GM21786 (cell line): ENCODE results near the gene MYCBPAP.

Experiments used
- ATAC-seq: cut with Tn5 transposase; IDR thresholded peaks from one replicate; pipeline ENCODE4 v1.9.1; 2021; ENCODE audit not compliant: unreplicated experiment

Gene MYCBPAP

DNA sequence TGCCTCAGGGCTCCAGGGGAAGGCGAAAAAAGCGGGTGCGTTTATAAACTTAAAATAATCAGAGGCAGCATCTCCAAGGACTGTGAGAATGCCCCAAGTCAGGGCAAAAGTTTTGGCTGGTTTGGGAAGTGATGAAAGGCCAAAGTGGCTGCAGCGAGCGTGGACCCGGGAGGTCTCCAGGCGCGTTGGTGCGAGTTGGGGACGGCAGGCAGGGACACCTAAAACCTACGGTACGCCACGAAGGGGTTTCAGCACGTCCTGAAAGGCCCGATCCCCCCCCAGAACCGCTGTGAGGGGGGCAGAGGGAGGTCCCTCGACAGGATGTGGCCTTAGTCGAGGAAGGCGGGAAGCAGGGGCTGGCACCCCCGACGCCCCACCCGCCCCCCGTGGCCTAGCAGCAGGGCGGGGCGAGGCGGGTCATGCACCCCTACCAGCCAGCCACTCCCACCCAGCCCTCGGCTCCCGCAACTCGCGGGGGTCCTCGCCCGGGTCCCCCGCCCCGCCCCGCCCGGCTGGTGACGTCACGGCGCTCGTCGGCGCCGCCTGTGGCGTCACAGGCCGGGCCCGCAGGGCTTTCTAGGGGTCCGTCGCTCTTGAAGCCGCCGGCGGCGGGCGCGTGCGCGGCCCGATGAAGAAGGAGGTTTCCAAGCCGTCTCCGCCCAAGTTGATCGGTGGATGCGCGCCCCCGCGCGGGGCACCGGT, at the start of gene MYCBPAP:
Gene MYCBPAP (plus strand): TSS at position 569 of the 702 bp plus-strand sequence. CDS start 236 bp downstream, outside the sequence.
- no peak for ATAC-seq

DNA sequence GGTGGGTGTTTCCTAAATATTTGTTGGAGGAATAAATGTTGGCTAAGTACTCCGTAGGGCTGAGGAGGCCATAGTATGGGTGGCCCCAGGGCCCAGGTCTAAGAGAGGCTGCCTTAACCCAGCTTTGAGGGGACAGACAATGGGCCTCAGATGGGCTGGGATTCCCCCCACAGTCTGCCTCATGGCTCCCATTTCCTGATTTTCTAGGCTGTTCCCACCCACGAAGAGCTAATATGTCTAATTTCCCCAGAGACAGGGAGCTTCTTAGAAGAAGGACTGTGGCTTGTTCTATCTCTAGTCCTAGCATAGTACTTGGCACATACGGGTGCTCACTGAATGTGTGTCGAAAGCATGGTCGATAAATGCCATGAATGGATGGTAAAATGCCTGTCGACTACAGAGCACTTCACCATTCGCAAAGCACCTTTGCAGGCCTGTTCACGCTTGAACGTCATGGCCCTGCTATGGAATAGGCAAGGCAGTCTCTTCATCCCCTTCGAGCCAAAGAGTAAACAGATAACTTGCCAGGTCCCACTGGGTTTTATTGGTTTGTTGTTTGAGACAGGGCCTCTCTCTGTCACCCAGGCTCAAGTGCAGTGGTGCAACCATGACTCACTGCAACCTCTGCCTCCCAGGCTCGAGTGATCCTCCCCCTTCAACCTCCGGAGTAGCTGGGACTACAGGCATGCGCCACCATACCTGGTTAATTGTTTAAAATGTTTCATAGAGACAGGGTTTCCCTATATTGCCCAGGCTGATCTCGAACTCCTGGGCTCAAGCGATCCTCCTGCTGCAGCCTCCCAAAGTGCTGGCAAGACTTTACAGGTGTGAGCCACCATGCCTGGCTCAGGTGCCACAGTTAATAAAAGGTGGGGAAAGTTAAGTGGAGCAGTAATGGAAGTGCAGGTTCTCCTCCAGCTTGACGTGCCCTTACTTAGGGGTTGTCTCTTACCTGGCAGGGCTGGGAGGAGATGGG, 49.2 kb upstream of the MYCBPAP start:
- ATAC-seq = no peak

DNA sequence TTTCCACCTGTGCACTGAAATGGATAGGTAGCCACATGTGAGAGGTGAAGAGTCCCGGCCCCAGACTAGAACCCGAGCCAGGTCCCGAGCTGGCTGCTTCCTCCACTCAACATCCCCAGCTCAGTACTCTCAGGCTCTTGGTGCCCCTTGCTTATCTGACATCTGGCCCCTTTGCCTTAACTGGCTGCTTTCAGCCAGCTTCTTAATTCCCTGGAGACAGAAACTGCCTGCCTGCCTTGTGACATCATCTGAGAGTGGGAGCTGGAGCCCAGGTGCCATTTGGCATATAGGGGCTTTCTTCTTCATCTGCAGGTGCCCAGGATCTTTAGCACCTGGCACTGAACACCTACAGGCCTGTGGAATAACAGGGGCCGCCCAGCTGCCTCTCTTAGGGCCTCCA, 48.5 kb upstream of the MYCBPAP start:
- no peak for ATAC-seq

DNA sequence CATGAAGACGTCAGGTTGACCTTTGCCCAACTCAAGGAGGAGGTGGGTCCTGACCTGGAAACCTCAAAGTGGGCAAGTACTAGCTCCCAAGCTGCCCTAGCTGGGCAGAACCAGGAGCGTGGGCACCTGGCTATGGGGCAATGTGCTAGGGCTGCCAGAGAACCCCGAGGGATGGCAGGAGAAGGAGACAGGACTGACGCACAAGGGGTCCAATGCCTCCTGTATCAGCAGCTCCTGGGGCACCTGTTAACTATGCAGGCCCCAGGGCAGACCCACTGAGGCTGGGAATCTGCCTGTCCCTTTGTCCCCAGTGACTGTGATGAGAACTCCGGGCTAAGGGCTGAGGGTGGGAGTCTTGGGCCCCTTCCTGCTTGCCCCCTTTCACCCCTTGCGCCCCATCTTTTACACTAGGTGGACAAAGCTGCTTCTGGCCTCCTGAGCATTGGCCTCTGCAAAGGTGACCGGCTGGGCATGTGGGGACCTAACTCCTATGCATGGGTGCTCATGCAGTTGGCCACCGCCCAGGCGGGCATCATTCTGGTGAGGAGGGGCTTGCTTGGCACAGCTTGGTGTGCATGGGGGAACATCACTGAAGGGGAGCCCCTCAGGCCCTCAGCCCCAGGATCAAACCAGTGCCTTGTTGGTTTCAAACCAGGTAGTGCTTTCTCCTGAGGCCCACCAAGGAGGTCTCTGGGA, 47.3 kb upstream of the MYCBPAP start:
- ATAC-seq = no peak

DNA sequence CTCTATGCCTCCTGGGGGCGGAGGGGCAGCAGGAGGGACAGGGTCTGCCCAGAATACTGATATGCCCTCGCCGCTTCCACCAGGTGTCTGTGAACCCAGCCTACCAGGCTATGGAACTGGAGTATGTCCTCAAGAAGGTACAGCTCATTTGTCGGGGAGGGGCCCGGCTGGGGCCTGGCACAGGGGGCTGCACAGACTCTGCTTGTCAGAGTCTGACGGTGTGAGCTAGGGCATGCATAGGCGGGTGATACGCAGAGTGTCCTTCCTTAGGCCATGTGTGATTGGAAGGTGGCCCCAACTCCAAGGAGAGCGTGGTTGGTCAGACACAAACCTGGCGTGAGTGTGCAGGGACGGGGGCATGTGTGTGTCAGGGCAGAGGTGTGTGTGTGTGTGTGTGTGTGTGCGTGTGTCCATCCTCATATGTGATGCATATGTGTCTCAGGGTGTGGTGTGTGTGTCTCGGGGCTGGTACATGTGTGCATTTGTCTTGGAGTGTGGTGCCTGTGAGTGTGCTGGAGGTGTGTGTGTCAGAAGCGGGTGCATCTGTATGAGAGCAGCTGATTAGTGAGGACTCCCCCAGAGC, 46.6 kb upstream of the MYCBPAP start:
- ATAC-seq = no peak

DNA sequence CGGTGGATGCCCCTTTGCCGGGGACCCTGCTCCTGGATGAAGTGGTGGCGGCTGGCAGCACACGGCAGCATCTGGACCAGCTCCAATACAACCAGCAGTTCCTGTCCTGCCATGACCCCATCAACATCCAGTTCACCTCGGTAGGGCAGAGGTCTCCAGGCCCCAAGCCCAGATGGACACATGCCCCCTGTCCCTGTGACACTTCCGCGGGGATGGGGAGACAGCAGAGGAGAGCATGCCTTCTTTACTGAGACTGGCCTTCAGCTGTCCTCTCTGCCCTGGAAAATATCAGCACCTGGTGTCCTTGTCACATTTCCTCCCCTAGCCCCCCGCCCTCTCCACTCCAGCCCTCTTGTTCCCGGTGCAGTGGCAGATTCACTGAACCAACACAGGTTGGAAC, 45.8 kb upstream of the MYCBPAP start:
- no peak for ATAC-seq

- ATAC-seq = no peak
Measured at GRCh38 chr17:50464121-50464520, 44.1 kb upstream of the MYCBPAP start.

- ATAC-seq = no peak
Measured at GRCh38 chr17:50464736-50465135, 43.5 kb upstream of the MYCBPAP start.

GRCh38 chr17:50465171-50465570, 43.1 kb upstream of the MYCBPAP start:
- no peak for ATAC-seq

DNA sequence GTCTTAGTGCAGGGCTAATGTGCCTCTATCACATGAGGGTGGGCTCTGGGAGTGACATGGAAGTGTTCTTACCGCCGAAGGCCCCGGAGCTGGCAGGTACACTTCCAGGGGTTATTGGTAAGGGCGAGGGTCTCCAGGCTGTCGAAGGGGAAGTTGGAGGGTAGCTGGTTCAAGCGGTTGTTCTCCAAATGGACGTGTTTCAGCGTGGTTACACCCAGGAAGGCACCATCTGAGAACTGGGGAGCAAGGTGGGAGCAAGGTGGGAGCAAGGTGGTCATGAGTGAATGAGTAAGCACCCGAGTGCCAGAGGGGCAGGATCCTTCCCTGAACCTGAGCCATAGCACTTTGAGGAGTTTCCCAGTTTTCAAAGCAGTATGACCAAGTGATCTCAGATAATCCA, 42.6 kb upstream of the MYCBPAP start:
- ATAC-seq = no peak

DNA sequence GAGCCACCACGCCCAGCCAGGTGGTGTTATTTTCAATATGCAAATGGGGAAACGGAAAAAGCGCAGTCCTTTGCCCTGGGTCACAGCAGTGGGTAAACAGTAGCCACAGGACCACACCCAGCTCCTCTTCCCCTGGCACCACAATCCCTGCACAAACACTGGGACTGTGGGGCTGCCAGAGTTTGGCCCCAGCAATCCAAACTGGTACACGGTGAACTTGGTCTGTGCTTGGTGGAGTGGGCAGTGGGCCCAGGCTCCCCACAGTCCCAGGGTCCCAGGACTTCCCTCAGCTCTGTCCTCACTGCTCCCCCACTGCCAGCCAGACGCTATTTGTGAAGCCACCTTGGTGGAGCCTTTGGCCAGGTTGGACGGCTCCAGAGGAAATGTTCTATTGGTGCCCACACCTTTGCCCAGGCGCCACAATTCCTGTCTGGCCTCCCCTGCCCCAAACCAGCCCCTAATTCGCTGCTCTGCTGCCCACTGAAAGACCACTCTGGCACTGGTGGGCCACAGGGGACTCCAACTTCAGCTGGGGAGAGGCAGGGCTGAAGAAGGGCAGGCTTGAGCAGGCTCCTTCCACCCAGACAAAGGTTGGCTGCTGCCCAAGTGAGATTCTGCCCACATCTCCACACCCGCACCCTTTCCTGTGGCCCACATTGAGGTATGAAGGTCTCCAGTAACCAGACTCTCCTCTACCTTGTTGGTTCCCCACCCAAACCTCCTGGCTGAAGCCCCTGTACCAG, 41.7 kb upstream of the MYCBPAP start:
- no peak for ATAC-seq

DNA sequence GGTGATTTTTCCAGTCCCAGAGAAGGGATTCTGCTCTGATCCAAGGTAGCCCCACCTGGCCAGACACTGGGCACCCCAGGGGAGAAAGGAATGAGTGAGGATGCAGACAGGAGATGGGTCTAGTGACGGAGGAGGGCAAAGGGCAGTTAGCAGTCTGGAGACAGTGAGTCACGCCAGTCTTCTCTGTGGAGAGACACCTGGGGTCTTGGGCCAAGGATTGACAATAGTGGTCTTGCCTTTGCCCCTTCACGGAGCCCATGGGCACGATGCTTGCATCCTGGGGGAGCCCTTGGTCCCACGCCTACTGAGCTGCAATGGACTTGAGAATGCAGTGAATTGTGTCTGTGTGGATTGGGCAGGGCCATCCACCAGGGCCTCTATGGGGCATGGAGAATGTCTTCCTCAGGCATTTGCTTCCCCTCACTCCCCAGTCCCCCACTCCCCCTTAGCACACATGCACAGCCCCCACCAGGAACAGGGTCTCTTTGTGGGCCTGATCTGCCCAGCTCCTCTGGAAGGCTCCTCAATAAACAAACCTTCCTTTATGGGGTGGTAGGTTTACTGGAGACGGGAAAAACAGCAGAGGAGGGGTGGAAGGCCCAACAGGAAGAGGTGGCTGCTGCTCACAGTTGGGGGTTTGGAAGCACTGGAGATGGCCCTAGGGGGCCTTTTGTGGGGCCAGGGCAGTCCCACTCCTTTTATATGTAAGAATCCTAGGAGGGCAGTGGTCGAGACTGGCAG, 41.0 kb upstream of the MYCBPAP start:
- ATAC-seq = no peak

GRCh38 chr17:50467855-50468303, 40.4 kb upstream of the MYCBPAP start:
- no peak for ATAC-seq

- no peak for ATAC-seq
Measured at GRCh38 chr17:50468304-50469207, 39.7 kb upstream of the MYCBPAP start, which contains the start of gene CHAD. Gene CHAD, minus strand, starts transcription at chr17:50468880. Its CDS starts 67 bp downstream, at chr17:50468813.

- no peak for ATAC-seq
Measured at GRCh38 chr17:50469208-50469605, 39.0 kb upstream of the MYCBPAP start.

- ATAC-seq = no peak
Measured at GRCh38 chr17:50469671-50470305, 38.5 kb upstream of the MYCBPAP start.

DNA sequence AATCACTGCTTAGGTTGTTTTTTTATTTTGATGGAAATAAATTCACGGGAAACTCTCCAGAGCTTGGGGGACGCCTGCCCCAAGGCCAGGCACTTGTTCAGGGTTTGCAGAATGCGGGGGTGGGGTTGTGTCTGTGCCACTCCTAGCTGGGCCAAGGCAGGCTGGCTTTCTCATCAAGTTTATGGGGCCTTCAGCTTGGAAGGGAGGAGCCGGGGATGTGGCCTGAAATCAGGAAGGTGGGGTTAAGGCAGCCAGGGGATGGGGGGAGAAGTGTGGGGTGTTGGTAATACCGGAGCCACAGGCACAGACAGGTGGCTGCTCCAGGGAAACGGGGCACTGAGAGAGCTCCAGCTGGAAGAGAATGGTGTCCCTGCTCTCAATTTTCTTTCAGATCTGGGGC, 37.8 kb upstream of the MYCBPAP start:
- ATAC-seq = no peak
